Forelimb muscle (tissue), 1 donor: Measurements from ENCODE around the gene ANGPTL2. TPM values are rescaled to one million over a fixed set of nuclear protein-coding genes. Genes with fewer than 3 reads are reported as not detected.

Experiments
- DNase-seq: peaks from one replicate; pipeline ENCODE4 v3.0.0-alpha.2; 2013; ENCODE audit warnings: low read depth
- polyA plus RNA-seq: library from polyadenylated mRNA; unstranded; fragments of 120-200 nt; gene quantifications from one replicate; pipeline ENCODE4 v1.2.1, GENCODE V29; 2013; ENCODE audit not compliant: insufficient read length

Gene ANGPTL2
- polyA plus RNA-seq, 1 donor = 63.6 TPM

DNA sequence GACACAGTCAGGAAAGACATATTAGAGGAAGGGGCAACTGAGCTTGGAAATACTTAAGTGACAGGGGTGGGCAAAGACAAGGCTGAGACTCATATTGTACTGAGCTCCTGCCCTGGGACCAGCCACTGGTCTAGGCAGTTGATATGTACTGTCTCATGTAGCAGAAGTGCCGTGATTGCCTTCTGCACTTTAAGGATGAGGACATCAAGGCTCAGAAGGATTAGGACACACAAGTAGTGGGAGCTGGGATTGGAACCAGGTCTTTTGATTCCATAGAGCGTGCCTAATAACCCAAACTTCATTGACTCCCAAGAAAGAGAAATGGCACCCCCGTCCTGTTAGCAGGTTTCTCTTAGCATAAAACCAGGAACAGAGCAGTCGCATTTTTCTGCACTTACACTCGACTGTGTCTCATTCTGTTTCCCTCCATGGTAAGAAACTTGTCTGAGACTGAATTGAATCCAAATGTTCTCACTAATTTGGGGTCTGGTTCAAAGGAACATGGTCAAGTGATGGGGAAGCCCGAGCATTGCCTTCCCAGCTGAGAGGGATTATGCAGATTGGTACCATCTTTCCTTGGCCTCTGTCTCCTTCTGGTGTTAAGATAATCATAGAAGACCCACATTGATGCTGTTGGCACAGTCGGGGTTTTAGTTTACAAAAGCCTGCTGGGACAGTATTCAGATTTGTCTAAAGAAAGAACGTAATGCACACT is 70.4 kb downstream of the ANGPTL2 start:
- no peak for DNase-seq

DNA sequence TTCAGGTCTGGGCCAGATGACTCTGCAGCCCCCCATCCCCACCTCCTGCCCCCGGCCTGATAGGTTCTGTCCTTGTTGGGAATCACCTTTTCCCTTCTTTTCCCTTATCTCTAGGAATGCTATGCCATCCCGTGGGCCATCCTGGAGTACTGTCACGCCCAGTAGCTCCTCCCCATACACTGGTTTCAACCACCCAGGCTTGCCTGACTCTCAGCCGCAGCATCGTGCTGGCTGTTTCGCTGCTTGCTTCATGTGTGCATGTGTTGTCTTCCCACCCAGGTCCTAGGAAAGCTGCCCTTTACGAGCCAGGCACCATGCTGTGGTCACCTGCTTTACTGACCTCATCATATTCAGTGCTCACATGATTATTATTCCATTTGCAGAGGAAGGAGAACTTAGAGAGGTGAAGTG is 71.8 kb downstream of the ANGPTL2 start:
- no peak for DNase-seq

DNA sequence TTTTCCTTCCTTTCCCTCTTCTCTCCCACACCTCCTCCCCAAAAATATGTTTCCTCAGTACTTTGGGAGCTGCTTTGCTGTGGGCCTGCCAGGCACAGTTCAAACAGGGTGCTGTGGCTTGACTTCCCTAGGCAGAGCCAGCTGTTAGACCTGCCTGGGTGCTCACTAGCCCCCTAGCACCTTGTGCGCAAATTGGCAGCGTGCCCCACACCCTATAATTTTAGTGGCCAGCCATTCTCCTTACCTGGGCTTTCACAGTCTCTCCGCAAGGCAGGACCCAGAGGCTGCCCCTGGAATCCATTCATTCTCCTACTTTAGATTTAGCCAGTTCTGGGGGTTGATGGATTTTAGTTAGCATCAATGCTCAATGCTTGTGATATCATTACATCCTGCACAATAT is 72.3 kb downstream of the ANGPTL2 start:
- no peak for DNase-seq

DNA sequence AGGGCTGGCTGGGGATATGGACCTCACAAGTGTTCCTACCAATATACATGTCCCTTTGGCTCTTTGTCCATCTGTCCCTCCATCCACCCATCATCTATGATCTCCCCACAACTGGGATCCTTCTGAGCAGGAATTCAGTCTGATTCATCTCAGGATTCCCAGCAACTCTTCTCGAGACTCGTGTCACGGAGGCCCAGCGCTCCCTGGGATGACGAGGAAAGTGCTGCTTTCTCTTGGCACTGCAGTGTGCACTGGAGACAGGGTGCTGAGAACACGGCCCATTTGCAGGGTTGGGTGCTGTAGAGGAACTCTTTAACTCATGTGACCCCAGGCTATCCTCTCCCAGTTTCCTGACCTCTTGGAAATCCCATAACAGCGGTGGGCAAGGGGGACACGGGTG is 72.9 kb downstream of the ANGPTL2 start:
- DNase-seq = no peak

DNA sequence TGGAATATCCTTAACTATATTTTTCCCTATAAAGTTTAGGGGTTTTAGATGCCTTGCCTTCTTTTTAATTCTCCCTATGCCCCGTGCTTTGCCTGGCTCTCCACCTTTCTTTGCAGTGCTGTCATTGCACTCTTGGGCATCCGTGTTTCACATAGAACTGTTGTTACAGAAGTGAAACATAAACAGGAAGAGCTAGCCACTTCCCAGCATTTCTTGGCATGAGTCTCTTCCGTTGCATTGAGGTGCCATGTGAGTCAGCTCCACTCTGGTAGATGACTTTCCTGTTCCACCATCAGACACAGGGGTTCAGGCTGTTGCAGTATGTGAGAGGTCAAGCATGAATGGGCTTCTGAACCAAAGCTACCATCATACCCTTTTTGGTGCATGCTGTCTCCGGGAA is 73.4 kb downstream of the ANGPTL2 start:
- no peak for DNase-seq

DNA sequence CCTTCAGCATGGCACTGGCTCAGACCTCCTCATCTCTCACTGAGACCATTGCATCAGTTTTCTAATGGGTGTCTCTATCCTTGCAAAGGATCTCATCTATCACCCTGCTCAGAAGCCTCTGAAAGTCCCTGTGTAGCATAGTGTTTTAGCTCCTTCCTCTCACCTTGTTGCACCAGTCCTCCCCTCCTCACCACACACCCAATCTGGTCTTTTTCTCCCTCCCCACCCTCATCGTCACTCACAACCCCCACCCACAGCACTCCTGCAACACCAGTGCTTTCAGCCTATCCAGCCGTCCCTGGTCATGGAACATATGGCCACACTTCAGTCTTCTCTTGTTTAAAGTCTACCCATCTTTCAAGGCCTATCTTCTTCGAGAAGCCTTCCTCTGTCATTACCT is 74.5 kb downstream of the ANGPTL2 start:
- no peak for DNase-seq

DNA sequence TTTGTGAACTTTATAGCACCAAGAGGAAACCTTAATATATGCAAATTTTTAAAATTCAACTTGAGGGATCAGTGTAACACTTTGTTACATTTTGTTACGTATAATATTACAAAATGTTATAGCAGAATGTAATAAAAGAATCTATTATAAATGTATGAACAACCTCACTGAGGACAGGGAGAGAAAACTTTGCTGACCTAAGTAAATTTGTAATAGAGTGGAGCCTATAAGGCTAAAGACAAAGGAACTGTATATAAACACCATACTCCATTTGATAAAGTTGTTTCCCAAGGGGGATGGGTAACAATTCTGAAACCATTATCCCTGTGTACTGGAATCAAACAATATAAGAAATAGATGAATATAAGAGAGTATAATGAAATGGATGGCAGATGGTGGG is 77.3 kb downstream of the ANGPTL2 start:
- DNase-seq = no peak

DNA sequence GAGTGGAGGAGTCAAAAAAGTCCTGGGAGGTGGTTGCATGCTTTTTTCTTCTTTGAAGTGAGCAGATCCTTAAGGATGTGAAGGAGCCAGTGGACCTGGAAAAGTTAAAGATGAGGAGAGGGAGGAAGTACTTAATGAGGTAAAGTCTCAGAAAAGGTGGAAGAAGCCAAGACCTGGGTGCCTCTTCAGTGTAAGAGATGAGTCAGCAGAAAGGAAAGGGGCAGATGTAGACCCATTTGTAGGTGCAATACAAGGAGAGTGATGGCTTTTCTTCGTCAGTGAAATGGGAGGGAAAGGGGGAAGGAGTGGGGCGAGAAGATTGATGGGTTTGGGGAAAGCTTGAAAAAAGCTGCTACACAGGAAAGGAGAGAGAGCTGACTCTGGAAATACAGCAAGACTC is 82.9 kb downstream of the ANGPTL2 start:
- no peak for DNase-seq

DNA sequence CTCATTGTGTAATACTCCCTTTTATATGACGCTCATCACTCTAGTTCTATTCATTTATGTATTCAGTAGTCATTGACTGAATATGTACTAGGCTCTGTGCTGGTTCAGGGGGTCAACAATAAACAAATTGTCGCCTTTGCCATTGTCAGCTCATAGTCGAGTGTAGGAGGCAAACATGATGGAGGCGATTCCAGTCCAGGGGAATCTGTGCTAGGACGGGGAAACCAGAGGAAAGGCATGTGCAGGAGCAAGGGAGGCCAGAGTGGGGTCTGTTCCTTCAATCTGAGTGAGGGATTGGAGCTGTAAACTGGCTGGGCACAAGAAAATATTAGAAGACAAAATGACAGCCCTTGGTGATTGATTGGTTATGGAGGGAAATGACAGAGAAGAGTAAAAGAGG is 83.9 kb downstream of the ANGPTL2 start:
- no peak for DNase-seq

Other genes with a start within 250 kb of the ANGPTL2 start
- gene RALGPS1, start 207.9 kb downstream of the ANGPTL2 start, polyA plus RNA-seq = 7.9 TPM
- 15.8 TPM for gene GARNL3, start 142.1 kb upstream of the ANGPTL2 start, polyA plus RNA-seq